ENCODE data around the gene DHRS1. TPM values are rescaled to one million over a fixed set of nuclear protein-coding genes. Genes with fewer than 3 reads are reported as not detected.
A peak's percentile ranks its signal among the peaks of the same experiment; 100 is the strongest.

DHRS1 gene
- total RNA-seq, 1 experiment from 2014 or later: 6.9 TPM

DNA sequence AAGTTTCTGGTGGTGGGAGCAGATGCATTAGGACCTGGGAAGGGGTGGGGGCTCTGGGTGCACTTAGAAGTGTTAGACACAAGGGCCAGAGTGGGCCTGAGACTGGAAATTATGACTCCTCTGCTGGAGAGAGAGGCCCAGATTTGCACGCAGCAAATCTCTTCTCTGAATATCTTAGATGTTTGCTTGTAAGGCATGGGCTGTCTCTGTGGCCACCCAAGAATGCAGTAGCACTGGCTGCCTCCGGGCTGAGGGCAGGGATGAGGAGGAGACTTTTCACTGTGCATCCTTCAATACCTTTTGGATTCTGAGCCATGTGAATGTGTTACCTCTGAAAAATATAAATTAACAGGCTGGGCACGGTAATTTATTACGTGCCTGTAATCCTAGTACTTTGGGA, 14.2 kb downstream of the DHRS1 start:
- DNase-seq (ENCODE audit: low read depth): no peak

DNA sequence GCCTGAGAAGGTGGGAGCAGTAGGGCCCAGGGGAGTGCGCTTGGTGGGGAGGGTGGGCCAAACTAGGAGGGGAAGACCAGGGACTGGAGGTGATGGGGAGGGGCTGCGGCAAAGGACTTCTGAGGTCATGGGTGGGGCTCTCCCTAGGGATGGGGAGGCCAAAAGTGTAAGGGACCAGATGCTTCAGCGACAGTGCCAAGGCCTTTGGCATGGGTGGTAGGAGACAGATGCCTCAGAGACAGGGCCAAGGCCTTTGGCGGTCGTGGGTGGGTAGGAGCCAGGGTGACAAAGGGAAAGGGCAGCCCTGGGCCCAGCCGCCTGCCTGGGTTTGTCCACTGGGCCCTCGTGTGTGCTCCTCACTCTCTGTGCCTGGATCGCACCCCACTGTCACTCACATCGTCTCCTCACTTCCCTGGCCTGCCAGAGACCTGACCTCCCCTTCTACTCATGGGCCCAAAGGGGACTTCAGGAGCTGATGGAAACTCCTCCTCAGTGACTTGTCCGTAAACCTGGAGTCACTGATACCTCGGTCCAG, 15.0 kb downstream of the DHRS1 start:
- no peak for DNase-seq (ENCODE audit: low read depth)

DNA sequence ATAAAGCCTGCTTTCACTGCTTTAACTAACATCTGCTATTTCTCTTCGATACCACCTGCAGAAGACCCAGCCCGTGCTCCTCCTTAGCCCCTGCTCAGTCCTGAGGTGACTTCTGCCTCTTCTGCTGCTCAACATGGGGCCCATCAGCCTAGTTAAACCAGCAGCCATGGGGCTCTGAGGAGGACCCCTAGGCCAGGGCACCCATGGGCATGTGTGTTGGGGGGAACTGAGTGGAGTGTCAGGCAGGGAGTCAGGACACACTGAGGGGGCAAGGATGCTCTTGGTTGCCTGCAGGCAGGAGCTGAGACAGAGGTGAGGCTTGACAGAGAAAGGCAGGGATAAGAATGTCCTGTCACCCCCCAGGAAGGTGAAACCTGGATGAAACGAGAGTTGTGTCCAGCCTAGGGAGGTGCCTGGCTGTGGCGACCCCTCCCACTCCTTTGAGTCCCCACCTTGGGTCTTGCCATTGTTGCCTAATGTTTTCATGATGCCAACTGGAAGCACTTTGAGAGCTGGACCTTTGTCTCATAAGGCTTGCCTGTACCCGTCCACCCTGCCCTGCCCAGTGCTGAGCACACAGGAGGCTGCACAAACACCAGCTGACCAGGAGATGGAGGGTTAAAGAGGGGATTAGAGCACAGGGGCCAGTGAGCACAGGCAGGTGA, 15.7 kb downstream of the DHRS1 start:
- DNase-seq (ENCODE audit: low read depth): no peak

DNA sequence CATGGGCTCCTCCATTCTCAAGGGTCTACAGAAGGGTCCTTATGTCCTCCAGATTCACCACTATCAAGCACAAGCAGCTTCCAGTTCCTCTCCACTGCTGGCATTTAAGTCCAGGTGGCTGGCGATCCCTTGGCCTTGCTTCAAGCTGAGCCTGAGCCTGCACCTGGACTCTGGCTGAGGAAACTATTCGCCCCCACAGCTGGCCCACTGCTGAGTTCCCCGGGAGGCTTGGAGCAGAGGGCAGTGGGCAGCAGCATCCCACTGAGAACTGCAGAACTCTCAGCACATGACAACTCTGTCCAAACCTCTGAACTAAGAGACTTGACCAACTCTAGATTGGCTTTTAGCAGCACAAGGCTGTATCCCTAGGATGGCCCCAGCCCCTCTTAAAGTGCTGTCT, 16.8 kb downstream of the DHRS1 start:
- DNase-seq (ENCODE audit: low read depth): no peak

DNA sequence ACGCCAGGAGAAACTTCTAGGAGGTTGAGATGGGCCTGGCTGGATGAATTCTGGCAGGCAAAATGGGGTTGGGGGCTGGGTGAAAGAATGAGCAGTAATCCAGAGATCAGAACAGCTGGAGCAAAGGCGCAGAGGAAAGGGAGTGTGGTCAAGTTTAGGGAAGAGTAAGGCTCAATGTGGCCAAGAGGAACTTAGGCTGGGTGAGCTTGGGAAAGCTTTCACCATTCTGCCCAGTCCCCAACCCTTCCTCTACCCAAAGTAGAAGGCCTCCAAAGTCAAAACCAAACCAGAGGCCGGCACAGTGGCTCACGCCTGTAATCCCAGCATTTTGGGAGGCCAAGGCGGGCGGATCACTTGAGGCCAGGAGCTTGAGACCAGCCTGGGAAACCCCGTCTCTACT, 17.9 kb downstream of the DHRS1 start:
- DNase-seq (ENCODE audit: low read depth): no peak

DNA sequence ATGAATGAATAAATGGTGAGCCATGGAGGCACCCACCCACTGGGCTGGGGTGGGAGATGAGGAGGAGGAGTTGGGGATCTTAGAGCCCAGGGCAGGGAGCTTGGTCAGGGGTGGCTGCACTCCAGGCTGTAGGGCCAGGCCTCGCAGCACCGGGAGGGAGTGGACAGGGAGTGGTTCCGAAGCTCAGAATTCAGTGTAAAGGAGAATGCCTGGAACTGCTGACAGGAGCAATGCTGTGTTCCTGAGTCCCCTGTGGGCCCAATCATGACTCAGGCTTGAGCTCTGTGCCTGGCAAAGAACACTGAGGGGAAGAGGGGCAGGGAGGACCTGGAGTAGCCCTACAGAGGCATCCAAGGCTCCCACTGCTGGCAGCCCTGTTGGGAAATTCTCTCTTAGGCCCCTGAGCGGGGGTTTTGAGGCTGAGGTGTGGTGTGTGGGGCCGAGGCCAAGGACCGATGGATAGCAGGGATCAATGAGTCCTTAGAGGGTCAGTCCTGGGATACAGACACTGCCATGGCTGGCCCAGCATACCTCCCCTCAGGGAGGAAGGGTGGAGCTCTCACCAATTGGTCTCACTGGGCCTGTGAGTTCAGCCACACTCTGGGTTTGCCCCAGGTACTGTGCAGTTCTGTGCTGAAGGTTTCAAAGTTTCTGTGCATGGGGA, 18.7 kb downstream of the DHRS1 start:
- no peak for DNase-seq (ENCODE audit: low read depth)

DNA sequence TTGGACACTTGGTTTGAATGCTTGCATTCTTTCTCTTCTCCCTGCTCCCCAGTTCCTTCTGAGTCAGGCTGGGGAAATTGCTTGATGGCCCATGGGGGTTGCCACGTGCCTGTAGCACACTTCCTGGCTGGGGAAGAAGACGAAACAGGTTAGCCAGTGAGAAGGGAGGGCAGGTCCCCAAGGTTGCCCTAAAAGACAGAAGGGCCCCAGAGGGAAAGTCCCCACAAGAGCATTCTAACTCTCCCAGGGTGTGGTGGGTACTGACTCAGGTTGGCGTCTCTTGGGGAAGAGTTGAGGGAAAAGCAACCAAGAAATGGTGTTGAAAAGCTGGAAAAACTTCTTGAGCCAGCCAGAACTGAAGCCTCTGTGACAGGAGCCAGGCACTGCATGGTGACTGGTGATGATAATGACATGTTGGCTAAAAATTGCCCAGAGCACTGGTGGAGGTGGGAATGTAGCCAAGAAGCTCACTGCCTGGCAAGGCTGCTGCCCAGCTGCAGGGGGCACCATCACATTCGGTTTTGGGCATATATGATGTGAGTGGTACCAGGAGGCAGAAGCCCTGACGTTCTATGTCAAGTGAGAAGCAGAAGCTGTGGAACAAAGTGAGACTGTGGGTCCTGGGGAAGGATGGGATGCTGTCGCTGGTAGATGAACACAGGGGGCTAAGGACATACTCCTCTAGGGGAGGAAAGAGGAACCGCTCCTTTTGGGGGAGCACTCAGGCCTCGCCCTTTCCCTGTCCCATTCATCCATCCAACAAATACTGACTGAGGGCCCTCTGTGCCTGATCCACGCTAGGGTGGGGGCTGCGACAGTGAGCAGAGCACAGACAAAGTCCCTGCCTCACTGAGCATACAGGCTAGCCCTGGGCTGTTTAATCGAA, 20.0 kb downstream of the DHRS1 start:
- DNase-seq (ENCODE audit: low read depth): peak; percentile 34

DNA sequence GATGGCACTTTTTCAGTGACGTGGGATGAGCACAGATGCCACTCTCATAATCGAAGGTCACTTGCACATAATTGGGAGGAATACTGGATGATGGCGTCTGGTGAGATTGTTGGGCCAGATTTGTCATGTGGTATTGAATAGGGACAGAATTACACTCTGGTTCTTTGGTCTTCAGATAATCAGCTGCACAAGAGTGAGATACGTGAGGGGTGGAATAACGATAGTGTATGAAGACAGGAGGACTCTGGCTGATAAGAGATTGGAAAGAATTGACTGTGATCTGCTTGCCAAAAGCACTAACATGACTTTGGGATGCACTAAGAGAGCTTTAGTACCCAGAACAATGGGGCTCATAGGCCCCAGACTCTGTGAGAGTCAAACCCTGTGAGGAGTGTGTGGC, 21.2 kb downstream of the DHRS1 start:
- DNase-seq (ENCODE audit: low read depth): no peak

DNA sequence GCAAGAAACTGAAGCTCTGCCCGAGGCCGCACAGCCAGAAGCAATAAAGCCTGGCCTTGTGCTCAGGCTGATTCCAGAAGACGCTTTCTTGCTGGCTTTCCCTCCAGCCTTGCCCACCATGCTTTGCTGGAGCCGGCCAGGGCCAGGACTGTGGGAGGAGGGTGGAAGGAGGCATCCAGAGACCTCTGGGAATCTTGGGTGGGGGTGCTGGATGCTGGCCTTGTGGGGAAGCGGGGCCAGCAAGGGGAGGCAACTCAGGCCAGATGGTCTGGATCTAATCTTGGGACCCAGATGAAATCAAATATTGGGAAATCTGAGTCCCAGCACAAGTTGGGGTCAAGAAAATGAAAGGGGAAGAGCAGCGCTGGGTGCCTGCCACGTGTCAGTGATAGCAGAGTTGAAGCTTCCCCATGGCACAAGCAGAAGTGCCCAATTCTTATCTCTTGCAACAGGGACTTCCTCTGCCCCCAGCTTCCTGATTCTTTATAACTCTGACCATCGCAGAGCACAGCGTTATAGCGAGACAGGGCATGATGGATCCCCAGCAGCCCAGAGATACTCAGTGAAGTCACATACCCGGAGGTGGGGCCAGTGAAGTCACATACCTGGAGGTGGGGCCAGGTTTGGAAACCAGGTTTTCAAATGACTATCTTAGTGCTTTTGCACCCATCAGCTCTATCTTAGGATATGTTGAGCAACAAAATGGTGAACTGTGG, 21.8 kb downstream of the DHRS1 start:
- no peak for DNase-seq (ENCODE audit: low read depth)

DNA sequence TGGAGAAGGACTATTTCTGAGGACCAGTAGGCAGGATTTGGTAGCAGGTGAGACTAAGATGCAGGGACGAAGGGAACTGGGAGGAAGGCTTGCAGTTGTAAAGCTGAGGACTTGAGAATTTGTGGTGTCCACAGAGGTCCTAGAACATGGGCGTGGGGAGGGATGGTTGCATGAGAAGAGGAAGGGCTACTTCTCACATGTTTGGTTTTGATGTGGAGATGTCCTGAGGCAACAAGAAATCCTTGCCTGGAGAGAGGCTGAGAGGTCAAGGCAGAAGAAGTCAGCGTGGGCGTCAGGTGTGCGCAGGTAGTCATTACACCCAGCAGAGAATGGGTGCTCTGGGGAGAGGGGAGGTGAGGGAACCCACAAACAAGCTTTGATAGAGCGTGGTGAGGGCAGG, 22.5 kb downstream of the DHRS1 start:
- DNase-seq (ENCODE audit: low read depth): no peak

DNA sequence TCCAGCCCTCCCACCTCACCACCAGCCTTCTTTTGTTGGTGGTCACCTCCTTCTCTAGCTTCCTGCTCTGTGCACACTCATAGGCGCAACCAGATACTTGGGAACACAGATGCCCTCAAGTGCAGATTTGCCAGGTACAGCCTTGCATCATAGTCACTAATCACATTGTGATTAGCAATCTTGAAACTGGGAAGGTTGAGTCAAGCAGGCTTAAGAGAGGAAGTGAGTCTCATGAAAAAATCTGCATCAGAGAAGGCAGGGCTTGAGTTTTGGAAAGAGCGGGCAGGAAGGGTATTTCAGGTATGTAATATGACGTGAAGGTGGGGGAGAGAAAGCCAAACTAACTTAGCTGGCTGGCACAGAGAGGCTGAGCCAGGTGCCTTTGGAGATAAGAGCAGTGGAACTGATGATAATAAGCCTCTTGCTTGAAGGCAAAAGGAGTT, 25.5 kb downstream of the DHRS1 start:
- DNase-seq (ENCODE audit: low read depth): peak; percentile 52

DNA sequence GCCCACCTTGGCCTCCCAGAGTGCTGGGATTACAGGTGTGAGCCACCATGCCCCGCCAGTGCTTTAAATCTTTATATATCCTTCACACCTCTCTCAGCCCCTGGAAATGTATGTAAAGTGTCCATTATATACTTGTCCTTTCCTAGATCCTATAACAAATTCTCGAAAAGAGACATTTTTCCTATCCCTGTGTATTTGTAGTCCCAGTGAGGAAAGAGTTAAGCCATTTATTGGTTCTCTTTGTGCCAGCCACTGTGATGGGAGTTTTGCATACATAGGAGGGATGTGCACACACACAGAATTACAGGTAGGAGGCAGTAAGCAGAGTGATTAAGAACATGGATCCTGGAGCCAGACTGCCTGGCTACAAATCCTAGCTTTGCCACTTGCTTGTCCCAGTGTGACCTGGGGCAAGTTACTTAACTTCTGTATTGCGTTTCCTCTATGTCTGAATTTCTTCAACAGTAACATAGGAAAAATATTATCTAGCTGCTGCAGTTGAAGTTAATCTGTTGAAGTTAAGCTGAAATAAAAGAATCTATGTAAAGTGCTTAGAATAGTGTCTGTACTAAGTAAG, 26.1 kb downstream of the DHRS1 start:
- DNase-seq (ENCODE audit: low read depth): no peak

DNA sequence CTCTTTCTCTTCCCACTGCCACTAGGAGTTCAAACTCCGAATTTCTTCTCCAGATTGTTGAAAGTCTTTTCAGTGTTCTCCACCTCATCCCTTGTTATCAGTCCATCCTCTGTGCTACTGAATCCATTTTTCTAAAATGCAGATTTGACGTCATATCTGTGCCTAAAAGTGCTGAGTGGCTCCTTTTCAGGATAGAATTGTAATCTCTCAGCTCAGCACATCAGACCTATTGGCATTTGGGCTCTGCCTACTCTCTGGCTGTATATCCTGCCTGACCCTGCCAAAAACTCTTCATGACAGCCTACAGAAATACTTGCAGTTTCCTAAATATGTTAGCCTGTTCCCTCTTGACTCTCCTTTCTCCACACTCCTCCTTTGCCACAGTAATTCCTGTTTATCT, 27.1 kb downstream of the DHRS1 start:
- DNase-seq (ENCODE audit: low read depth): no peak

DNA sequence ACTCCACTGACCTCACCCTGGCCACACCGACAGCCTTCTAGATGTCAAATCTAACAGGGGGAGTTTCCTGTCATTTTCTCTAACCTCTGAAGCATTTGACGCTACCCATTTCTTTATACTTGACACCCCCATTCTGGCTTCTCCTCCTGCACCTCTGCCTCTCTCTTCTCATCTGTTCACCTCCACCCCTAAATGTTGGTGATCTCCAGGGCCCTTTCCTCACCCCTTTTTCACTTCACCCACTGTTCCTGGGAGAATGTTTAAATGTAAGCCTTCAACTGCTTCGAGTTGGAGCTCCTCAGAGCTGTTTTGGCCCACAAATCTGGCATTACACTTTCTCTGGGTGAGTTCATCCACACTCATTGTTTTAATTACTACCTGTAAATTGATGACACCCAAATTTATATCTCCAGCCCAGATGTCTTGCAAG, 27.7 kb downstream of the DHRS1 start:
- DNase-seq (ENCODE audit: low read depth): no peak

DNA sequence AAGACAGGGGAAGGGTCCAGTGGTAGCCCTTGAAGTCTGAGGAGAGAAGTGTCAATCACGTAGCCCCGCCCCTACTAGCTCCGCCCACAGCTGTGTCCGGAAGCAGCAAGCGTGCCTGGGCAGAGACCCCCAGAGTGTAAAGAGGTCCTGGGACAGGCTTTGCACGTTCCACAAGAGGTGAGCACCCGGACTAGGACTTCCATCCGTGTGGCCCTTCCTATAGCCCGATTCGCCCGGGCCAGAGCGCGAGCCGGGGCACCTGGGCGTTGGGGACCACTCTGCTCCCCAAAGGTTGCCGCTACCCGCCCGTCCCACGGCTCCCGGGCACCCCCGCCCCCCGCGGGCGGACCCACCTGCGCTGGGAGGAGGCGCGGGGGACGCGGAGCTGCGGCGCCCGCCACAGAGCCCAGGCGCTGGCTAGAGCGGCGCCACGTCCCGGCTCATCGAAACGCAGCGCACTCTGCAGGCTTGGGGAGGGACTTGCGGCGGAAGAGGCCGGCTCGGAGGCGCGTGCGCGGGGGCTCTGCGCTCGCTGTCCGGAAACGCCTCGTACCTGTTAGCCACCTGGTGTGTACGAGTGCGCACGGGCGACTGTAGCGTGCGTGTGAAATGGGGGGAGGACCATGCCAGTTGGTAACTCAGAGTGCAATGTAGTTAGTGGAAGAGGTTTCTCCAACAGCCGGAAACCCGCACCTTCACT, 28.3 kb downstream of the DHRS1 start, which contains the start of gene RABGGTA:
Gene RABGGTA (minus strand): TSS at position 464 of the 700 bp plus-strand sequence. CDS start 482 bp downstream, outside the sequence.
- DNase-seq (ENCODE audit: low read depth): peak; percentile 85

DNA sequence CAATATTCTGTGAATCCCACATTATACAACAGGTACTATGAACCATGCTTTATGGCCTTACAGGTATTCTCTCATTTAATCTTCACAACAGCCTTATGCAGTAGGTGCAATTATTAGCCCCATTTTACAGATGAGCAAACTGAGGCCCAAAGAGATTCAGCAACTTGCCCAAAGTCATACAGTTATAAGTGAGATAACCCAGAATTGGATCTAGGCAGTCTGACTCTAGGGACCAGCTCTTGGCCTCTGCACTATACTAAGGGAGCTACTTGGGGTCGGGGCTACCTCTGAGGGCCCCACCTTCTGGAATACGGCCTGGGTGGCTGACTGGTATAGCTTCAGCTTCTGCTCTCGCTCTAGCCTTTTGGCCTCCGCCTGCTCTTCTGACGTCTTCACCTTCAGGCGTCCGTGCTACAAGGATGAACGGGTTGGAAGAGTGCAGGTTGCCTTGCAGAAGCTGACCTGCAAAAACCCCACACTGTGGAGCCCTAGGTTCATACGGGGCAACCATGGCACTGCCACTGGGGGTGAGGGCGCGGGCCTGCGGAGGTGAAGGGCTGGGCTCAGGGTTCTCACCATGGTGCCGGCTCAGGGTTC, 28.9 kb downstream of the DHRS1 start:
- DNase-seq (ENCODE audit: low read depth): no peak

DNA sequence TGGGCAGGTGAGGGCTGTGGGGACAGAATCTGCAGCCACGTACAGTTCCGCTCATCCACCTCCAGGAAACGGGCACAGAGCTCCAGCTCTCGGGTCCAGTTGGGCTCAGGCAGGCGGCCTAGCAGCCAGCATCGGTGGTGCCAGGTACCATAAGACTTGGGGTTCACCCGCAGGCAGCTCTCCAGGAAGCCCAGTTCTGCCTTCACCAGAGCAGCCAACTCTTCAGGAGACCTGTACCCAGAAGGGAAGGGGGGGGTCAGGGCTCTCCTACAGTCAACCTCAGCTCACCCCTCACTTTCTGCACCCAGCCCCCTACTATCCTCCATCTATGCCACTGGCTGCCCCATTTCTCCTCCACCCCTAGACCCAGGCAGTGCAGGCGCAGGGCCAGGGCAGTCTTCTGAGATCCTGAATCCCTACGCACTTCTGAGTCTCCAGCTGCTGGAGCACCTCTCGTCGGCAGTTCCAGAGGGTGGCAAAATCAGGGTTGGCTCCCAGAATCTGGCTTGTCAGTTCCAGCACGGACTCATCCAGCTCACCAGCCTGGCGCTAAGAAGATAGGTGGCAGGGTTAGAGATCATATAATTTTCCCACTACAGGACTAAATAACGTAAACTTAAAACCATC, 29.6 kb downstream of the DHRS1 start:
- DNase-seq (ENCODE audit: low read depth): no peak

DNA sequence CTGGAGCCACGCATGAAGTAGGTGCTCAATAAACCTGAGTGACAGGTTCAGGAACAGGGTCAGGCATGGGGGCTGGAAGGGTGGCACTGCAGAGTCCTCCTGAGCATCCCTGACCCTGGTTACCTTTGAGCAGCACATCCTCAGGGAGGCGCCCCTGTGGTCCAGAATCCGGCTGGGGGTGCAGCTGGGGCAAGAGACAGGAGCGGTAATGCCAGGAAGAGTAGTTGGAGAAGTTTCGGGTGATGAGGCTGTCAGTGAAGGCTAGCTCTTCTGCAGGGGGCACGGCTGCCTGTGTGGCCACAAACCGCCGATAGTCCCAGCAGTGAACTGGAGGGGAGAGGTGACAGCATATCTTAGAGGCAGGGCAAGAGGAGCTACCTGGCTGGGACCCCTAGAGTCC, 30.2 kb downstream of the DHRS1 start:
- DNase-seq (ENCODE audit: low read depth): no peak

DNA sequence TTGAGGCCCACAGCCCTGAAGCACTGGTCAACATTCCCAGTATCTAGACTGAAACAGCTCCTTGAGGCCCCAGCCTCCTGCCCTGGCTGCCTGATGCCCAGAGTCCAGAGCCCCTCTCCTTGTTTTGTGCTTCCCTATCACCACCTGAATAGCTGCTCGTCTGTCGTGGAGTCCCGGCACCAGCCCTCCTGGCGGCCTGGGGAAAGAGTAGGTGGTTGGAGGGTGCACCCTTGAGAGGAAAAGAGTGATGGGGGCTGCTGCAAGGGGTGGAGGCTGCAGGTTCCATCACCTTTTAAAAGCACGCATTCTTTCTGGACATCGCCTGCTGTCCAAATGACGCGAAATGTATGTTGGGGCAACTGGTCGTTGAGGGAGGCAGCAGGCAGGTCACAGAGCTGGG, 31.4 kb downstream of the DHRS1 start:
- DNase-seq (ENCODE audit: low read depth): no peak
